Central memory CD4-positive, alpha-beta T cell (primary cell): Measurements from ENCODE around the gene ORM2.
A peak's percentile ranks its signal among the peaks of the same experiment; 100 is the strongest.

Source experiments
- DNase-seq: peaks from one replicate; pipeline ENCODE4 v3.0.0; 2022

The ORM2 gene

GRCh38 chr9:114355821-114356220, 26.2 kb downstream of the ORM2 start:
- no peak for DNase-seq

GRCh38 chr9:114356792-114357191, 27.1 kb downstream of the ORM2 start:
- DNase-seq: no peak

- no peak for DNase-seq
Observed at GRCh38 chr9:114357360-114357759, 27.7 kb downstream of the ORM2 start.

GRCh38 chr9:114357911-114358328, 28.3 kb downstream of the ORM2 start:
- no peak for DNase-seq

- no peak for DNase-seq
Observed at GRCh38 chr9:114359801-114360200, 30.1 kb downstream of the ORM2 start.

DNA sequence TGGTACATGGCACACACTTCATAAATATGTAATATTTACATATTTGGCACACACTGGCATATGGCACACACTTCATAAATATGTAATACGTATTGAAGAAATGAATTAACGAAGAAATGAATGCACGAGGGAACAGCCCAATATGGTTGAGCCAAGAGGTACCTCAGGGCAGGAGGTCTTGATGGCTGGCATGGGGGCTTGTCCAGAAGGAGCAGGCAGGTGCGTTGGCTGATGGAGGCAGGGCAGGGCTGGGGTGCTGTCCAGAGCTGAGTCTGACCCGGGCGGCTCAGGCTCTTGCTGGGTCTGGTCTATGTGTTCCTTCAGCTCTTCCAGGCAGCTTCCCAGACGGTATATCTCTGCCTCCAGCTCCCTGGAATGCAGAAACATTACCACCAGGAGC, 31.9 kb downstream of the ORM2 start:
- DNase-seq: no peak

DNA sequence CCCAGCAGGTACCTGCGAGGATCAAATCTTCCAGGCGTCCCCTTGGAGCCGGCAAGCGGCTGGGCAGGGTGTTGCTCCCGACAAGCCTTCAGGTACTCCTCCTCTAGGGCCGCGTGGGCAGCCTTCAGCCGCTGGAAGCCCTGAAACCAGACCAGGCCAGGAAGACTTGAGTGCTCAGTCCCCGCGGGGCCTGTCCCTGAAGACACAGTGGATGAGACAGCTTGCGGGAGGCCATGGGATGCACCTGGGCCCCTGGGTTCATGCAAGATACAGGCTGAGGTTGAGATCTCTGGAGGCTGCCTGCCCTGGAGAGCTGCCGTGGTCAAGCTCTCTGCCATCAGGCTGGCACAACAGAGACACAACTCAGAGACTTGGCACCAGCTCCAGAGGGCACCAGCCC, 32.7 kb downstream of the ORM2 start:
- no peak for DNase-seq

GRCh38 chr9:114363424-114363823, 33.8 kb downstream of the ORM2 start:
- DNase-seq: peak; percentile 34

GRCh38 chr9:114364134-114365041, 34.7 kb downstream of the ORM2 start:
- no peak for DNase-seq

DNA sequence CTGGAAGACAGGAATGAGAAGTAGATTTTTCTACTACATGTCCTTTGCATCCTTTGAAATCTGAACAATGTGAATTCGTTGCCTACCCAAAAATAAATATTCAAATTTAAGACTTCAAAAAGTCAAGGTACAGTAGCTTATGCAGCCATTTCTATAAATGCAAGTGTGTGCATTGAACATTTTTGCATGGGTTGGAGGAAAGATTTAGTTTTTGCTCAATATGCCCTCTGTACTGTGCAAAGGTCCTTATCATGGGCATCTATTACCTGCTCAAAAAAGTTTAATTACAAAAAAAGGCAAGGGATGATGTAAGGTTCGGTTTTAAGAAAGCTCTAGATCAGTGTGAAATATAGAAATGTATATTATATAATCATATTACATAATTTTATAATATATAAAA, 35.5 kb downstream of the ORM2 start:
- DNase-seq: no peak

GRCh38 chr9:114366334-114367128, 36.9 kb downstream of the ORM2 start:
- DNase-seq: peak; percentile 61

DNA sequence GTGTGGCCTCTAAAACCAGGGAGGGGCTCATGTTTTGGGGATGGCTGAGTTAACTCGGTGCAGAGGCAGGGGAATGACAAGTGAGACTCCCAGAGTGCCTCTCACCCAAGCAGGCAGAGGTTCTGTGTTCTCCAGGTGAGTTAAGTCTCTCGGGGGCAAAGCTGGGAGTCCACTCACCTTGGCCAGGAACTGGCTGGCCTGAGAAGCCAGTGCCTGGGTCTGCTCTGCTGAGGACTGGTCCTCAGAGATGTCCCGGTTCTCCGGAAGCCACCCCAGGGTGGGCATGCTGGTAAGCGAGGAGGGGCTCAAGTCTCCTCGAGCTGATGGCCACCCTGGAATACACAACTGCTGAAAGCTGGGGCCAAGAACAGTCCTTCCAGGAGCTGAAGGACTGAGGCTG, 37.7 kb downstream of the ORM2 start:
- DNase-seq: no peak

- DNase-seq: no peak
Observed at GRCh38 chr9:114367772-114368569, 38.3 kb downstream of the ORM2 start.

DNA sequence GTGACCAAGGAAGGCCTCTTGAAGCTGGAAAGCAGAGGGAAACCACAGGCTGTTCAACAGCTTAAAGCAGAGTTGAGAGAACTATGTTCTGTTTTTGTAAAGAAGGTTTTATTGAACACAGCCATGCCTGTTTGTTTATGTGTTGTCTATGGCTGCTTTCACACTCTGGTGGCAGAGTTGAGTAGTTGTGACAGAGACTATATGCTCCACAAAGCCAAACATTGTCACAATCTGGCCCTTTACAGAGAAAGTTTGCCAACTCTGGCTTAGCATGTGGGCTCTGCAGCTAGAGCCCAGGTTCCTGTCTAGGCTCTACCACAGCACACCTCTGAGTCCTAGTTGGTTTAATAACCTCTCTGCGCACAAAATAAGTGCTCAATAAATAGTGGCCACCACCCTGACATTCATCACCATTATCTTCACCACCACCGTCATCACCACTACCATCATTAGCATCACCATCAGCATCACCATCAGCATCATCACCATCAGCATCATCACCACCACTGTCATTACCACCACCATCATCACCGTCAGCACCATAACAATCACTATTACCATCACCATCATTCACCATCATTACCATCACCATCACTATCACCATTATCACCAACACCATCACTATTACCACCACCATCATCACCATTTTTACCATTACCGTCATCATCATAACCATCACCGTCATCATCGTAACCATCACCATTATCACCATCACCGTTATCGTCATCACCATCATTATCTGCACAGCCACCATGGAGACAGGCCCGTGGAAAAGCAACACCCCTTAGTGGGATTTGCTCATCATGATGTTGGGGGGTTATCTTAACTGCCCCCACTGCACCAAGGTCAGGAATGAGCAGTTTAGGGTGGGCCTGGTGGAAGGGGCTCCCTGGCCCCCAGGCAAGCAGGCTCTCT, 39.8 kb downstream of the ORM2 start:
- DNase-seq: no peak

- no peak for DNase-seq
Observed at GRCh38 chr9:114370251-114370967, 40.7 kb downstream of the ORM2 start.

DNA sequence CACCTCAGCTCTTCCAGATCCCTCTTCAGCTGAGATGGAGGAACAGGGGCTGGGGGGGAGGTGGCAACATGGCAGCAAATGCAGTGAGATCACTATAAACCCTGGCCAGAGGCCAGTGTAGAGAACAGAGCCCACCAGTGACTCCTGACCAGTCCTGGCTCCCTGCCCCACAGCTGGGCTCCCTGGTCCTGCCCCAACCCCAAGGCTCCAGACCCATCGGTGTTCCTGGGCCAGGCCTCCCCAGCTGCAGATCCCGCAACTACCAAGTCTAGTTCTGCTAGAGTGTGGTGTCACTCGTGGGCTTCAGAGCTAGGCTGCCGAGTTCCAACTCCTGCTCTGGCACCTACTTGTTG, 41.3 kb downstream of the ORM2 start:
- DNase-seq: no peak

DNA sequence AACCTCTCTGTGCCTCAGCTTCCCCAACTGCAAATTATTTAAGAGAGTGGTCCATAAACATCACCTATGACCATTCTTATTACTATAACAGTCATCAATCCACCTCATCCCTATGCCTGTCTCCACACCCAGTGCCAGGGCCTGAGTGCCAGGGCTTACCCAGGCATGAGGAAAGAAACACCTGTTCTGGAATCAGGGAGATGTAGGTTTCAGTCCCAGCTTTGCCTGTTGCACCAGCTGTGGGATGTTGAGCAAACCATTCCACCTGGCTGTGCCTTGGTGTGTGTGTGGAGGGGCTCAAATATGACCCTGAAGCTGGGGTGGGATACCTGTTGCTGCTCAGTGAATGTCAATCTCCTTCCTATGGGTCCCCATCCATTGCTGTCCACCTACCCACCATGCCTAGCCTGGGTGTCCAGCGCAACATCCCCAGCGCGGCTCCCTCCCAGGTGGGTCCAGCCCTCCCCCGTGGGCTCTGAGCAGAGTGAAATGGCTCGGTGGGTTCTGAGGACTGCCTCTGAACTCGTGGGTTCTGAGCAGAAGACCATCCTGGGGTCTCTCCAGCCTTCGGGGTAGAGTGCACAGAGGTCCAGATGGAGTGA, 41.8 kb downstream of the ORM2 start:
- DNase-seq: no peak

DNA sequence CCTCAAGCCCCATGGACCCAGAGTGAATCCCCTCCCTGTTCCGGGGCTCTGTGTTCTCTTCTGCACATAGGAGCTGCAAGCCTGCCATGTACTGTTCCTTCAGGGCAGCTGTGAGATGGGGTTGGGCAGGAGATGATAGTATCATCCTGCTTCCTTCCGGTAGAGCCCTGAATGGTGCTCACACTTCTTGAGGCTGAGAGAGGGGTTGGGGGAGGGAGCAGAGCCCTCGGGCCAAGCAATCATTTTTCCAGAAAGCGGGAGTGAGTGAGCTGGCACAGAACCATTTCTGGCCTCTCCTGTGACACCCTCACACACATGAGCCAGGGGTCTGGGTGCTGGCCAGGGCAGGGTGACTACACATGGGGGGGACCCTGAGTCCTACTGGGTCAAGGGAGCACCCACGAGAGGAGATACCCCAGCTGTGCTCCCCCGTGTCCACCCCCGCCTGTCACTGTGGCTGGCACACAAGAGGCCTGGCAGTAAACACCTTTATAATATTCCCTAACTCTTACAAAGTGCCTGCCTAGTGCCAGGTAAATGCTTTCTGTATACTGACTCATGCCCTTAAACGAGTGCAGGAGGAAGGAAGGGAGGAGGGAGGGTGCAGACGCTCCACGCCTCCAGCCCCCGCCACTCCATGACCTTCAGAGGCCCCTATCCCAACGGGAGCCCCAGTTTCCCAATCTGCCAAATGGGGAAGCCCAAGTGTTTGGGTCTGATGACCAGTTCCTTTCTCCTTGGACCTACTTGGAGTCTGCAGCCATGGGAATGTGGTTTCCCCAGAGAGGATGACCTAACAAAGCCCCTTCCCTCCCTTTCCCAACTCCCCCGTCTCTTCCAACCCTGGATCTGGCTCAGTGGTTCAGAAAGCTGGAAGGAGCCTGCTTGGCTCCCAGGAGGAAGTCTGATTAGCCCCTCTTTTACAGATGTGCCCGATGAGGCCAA, 42.6 kb downstream of the ORM2 start:
- peak; percentile 57 for DNase-seq

DNA sequence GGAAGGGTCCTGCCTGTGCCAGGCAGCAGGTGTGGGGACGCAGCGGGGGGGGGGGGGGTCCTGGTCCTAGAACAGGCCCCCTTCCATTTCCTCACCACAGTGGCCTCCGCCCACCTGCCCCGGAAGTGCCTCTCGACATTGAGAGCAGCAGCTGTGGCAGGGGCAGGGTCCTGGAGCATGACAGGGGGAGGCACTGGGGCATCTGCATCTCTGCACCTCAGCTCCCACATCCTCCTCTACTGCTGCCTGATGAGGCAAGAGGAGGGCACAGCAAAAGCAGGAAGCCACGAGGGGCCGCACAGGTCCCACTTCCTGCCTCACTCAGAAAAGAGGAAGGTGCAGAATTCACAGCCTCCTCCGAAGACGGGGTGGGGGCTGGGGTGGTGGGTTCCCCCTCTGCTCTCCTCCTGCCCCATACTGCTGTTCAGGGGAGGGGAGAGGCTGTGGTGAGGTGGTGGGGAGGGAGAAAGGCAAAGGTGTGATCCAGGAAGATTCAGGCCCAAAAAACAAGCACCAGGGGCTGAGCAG, 43.3 kb downstream of the ORM2 start:
- DNase-seq: peak; percentile 91
